SK-N-SH (cell line): ENCODE results near the gene ESYT1. TPM values are rescaled to one million over a fixed set of nuclear protein-coding genes. Genes with fewer than 3 reads are reported as not detected.

Experiments
- CTCF ChIA-PET: fragments of 300-600, 350-600 bp; formaldehyde crosslinking; extraction: SDS; loops from one replicate; lab custom pipeline; 2021; lab: Yijun Ruan, JAX
- POLR2A ChIA-PET: fragments of 350-600 bp; sonication (Branson Sonifier 250); formaldehyde crosslinking; extraction: SDS; loops from one replicate; lab custom pipeline; 2020; ENCODE audit warnings: antibody characterized with exemption, inconsistent platforms; lab: Yijun Ruan, JAX
- DNase-seq: peaks from one replicate; pipeline ENCODE4 v3.0.0; 2012
- H2AFZ ChIP-seq: fragments of 200-600 bp; sonication (generic); 2 replicates; pipeline ENCODE4 v1.8.1; 2016; ENCODE audit warnings: antibody characterized with exemption, mild to moderate bottlenecking, low read depth
- H3F3A ChIP-seq: fragments of 200-600 bp; sonication (generic); replicated peaks from 2 replicates; pipeline ENCODE3; 2016; ENCODE audit warnings: antibody characterized with exemption, mild to moderate bottlenecking; ENCODE audit not compliant: insufficient read depth
- H3K27ac ChIP-seq, 2 experiments: fragments of 200-500 bp in 1 of 2; fragments of 200-600 bp in 1 of 2; sonication (Bioruptor generic) in 1 of 2; sonication (generic), shearing (Covaris generic) in 1 of 2; 2 replicates each; pipeline versions ENCODE4 v1.5.1 to v1.6.1; 2014 to 2016; ENCODE audit warnings: low read depth in 2 of 2, inconsistent platforms in 1 of 2, low read length in 1 of 2, mild to moderate bottlenecking in 1 of 2, mixed read lengths in 1 of 2
- H3K27me3 ChIP-seq: fragments of 200-600 bp; sonication (generic), shearing (Covaris generic); 2 replicates; pipeline ENCODE4 v1.6.1; 2016; ENCODE audit warnings: mixed run types; ENCODE audit not compliant: insufficient read depth
- H3K36me3 ChIP-seq, 2 experiments: fragments of 200-500 bp in 1 of 2; fragments of 200-600 bp in 1 of 2; sonication (Bioruptor generic) in 1 of 2; sonication (generic) in 1 of 2; replicated peaks in 1 of 2; 2 replicates each; pipeline versions ENCODE3 to v1.5.1; 2014 to 2016; ENCODE audit warnings: low read length in 1 of 2, mild to moderate bottlenecking in 1 of 2; ENCODE audit not compliant: insufficient read depth in 2 of 2, control insufficient read depth in 1 of 2
- H3K4me1 ChIP-seq, 2 experiments: fragments of 200-500 bp in 1 of 2; fragments of 200-600 bp in 1 of 2; sonication (Bioruptor generic) in 1 of 2; sonication (generic), shearing (Covaris generic) in 1 of 2; 2 replicates each; pipeline versions ENCODE4 v1.5.1 to v1.6.1; 2014 to 2016; ENCODE audit warnings: low read depth in 1 of 2, low read length in 1 of 2, mixed run types in 1 of 2; ENCODE audit not compliant: insufficient read depth in 2 of 2, control insufficient read depth in 1 of 2
- H3K4me2 ChIP-seq: fragments of 200-600 bp; sonication (generic), shearing (Covaris generic); 2 replicates; pipeline ENCODE4 v1.6.1; 2017; ENCODE audit warnings: mixed run types
- H3K4me3 ChIP-seq, 2 experiments: fragments of 200-500 bp in 1 of 2; fragments of 200-600 bp in 1 of 2; sonication (Bioruptor generic) in 1 of 2; sonication (generic), shearing (Covaris generic) in 1 of 2; 2 replicates each; pipeline versions ENCODE4 v1.5.1 to v1.8.1; 2014 to 2016; ENCODE audit warnings: low read depth in 2 of 2, inconsistent platforms in 1 of 2, low read length in 1 of 2, mild to moderate bottlenecking in 1 of 2, mixed read lengths in 1 of 2, moderate library complexity in 1 of 2
- H3K79me2 ChIP-seq: fragments of 200-600 bp; sonication (generic); 2 replicates; pipeline ENCODE4 v1.8.1; 2017; ENCODE audit warnings: mild to moderate bottlenecking; ENCODE audit not compliant: insufficient read depth
- H3K9ac ChIP-seq: fragments of 200-600 bp; sonication (generic); 2 replicates; pipeline ENCODE4 v1.6.1; 2017; ENCODE audit warnings: mixed run types
- H3K9me2 ChIP-seq: fragments of 200-600 bp; sonication (generic); 2 replicates; pipeline ENCODE4 v1.6.1; 2017; ENCODE audit warnings: mixed run types
- H3K9me3 ChIP-seq: fragments of 200-600 bp; sonication (generic); 2 replicates; pipeline ENCODE4 v1.6.1; 2017; ENCODE audit warnings: mixed run types, mild to moderate bottlenecking, moderate library complexity
- H4K20me1 ChIP-seq: fragments of 200-600 bp; sonication (generic); 2 replicates; pipeline ENCODE4 v1.6.1; 2017; ENCODE audit warnings: mild to moderate bottlenecking, mixed run types; ENCODE audit not compliant: insufficient read depth
- CHD2 ChIP-seq: fragments of 150-350 bp; IDR thresholded peaks from 2 replicates; pipeline ENCODE4 v1.6.1; 2018; ENCODE audit warnings: low read length; ENCODE audit not compliant: partially characterized antibody
- ELF1 ChIP-seq: IDR thresholded peaks from 2 replicates; pipeline ENCODE4 v1.4.0; 2012
- EP300 ChIP-seq, 2 experiments: IDR thresholded peaks; 2 replicates each; pipeline versions ENCODE4 v1.4.0 to v1.6.1; 2012; ENCODE audit warnings: borderline replicate concordance in 1 of 2, low read depth in 1 of 2, low read length in 1 of 2
- EZH2phosphoT487 ChIP-seq: fragments of 200-600 bp; sonication (generic); IDR thresholded peaks from 2 replicates; pipeline ENCODE4 v1.6.1; 2017; ENCODE audit warnings: low read depth, mixed run types, mild to moderate bottlenecking, antibody characterized with exemption, moderate library complexity, borderline replicate concordance
- FOXM1 ChIP-seq: IDR thresholded peaks from 2 replicates; pipeline ENCODE4 v1.4.0; 2012; ENCODE audit warnings: low read depth, mild to moderate bottlenecking
- GATA2 ChIP-seq: sonication (generic); formaldehyde crosslinking; IDR thresholded peaks from 2 replicates; pipeline ENCODE4 v1.5.0; 2020; ENCODE audit warnings: mild to moderate bottlenecking, missing genetic modification reagents
- MEF2A ChIP-seq: IDR thresholded peaks from 2 replicates; pipeline ENCODE4 v1.4.0; 2012; ENCODE audit warnings: low read depth, borderline replicate concordance
- RCOR1 ChIP-seq: fragments of 150-350 bp; IDR thresholded peaks from 2 replicates; pipeline ENCODE4 v1.6.1; 2017; ENCODE audit warnings: antibody characterized with exemption, low read length
- RFX5 ChIP-seq: IDR thresholded peaks from 2 replicates; pipeline ENCODE4 v1.6.1; 2012; ENCODE audit warnings: mild to moderate bottlenecking, improper control_type of control experiment, low read length
- RXRA ChIP-seq: IDR thresholded peaks from 2 replicates; pipeline ENCODE4 v1.4.0; 2012; ENCODE audit warnings: low read depth, mild to moderate bottlenecking, borderline replicate concordance
- TEAD4 ChIP-seq: IDR thresholded peaks from 2 replicates; pipeline ENCODE4 v1.4.0; 2012; ENCODE audit warnings: mild to moderate bottlenecking, borderline replicate concordance; ENCODE audit not compliant: insufficient read depth
- WGBS: methylation state at CpG from one replicate; pipeline ENCODE4 v1.1.6; 2017; ENCODE audit warnings: low lambda C conversion rate; 5-methylcytosine and 5-hydroxymethylcytosine counted together
- polyA plus RNA-seq, 3 experiments: library from polyadenylated mRNA; depleted of rRNA; stranded (reverse); fragments of >200 nt; gene quantifications; 2 replicates each; pipeline ENCODE4 v1.2.3, GENCODE V29; 2012
- TF ChIP-seq, protein P1 (sequence below): IDR thresholded peaks from 2 replicates; pipeline ENCODE4; 2012
- TF ChIP-seq, protein P2 (sequence below): fragments of 150-350 bp; IDR thresholded peaks from 2 replicates; pipeline ENCODE4 v1.6.1; 2016; ENCODE audit warnings: mild to moderate bottlenecking, low read depth, low read length
- TF ChIP-seq, protein P3 (sequence below): IDR thresholded peaks from 2 replicates; pipeline ENCODE4 v1.4.0; 2012; ENCODE audit warnings: low read depth, borderline replicate concordance
- TF ChIP-seq, protein P4 (sequence below): IDR thresholded peaks from 2 replicates; pipeline ENCODE4 v1.4.0; 2012; ENCODE audit warnings: low read depth
- TF ChIP-seq, protein P5 (sequence below): fragments of 200-600 bp; sonication (generic); IDR thresholded peaks from 2 replicates; pipeline ENCODE4 v1.6.1; 2017; ENCODE audit warnings: antibody characterized with exemption, mild to moderate bottlenecking, moderate library complexity

ESYT1 gene
- polyA plus RNA-seq, 1 of the 3 experiments (the other 2 are of a cell fraction): 132 TPM

DNA sequence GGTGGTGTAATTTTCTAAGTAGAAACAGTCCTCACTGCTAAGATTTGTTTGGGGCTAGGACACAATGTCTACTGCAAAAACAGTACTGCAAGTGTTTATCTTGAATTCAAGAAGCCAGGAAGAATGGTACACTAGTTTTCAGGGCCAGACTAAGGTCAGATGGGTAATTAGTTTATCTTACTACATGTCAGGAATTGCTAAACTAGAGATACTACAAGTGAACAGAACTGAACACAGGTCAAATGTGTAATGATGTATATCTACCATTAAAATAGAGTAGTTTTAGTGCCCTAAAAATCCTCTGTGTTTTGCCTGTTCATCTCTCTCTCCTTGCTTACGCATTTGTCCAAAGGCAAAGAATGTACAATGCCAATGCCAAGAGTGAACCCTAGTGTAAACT is 14.0 kb upstream of the ESYT1 start:
- no peaks in the 10 kb centered on the region for H3K9me2 ChIP-seq
- H3K36me3 ChIP-seq: peaks cover 40 to 44% of the 10 kb centered on the region in 2 experiments
- no peak for TF ChIP-seq EP300 (IDR thresholded peaks at IDR 0.05; ENCODE audit: borderline replicate concordance in 1 of 2, low read depth in 1 of 2, low read length in 1 of 2)
- TF ChIP-seq, protein P1, sequence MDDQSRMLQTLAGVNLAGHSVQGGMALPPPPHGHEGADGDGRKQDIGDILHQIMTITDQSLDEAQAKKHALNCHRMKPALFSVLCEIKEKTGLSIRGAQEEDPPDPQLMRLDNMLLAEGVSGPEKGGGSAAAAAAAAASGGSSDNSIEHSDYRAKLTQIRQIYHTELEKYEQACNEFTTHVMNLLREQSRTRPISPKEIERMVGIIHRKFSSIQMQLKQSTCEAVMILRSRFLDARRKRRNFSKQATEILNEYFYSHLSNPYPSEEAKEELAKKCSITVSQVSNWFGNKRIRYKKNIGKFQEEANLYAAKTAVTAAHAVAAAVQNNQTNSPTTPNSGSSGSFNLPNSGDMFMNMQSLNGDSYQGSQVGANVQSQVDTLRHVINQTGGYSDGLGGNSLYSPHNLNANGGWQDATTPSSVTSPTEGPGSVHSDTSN: no peak
- TF ChIP-seq, protein P2, sequence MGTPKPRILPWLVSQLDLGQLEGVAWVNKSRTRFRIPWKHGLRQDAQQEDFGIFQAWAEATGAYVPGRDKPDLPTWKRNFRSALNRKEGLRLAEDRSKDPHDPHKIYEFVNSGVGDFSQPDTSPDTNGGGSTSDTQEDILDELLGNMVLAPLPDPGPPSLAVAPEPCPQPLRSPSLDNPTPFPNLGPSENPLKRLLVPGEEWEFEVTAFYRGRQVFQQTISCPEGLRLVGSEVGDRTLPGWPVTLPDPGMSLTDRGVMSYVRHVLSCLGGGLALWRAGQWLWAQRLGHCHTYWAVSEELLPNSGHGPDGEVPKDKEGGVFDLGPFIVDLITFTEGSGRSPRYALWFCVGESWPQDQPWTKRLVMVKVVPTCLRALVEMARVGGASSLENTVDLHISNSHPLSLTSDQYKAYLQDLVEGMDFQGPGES: no peak
- no peak for TF ChIP-seq ELF1
- TF ChIP-seq MEF2A: no peak
- TF ChIP-seq EZH2phosphoT487: no peak
- no peaks in the 10 kb centered on the region for H3K9me3 ChIP-seq
- H3F3A ChIP-seq: peaks cover 51% of the 10 kb centered on the region
- no peak overlapping the region for H3K9ac ChIP-seq
- H3K79me2 ChIP-seq: peaks cover 21% of the 10 kb centered on the region
- H3K4me1 ChIP-seq: peaks cover 8 to 10% of the 10 kb centered on the region in 2 experiments; a peak in 3 of 4 replicates
- ChIA-PET POLR2A (interaction anchor here (0.7 kb wide), 1 partner anchor 56 kb away, joined by 3 read pairs; no protein-coding TSS in a partner anchor), CTCF (no interaction called here)
- no peak for DNase-seq
- H2AFZ ChIP-seq: no peak overlapping the region
- no peaks in the 10 kb centered on the region for H3K27me3 ChIP-seq
- H4K20me1 ChIP-seq: peaks cover 3% of the 10 kb centered on the region; the same call in 1 of the 2 replicates
- H3K4me3 ChIP-seq: no peak overlapping the region
- peak overlapping the region in 1 of 2 experiments; percentile 10; a peak in 1 of 4 replicates for H3K27ac ChIP-seq
- H3K4me2 ChIP-seq: no peak overlapping the region
- 97% methylated on average over 1 of the region's 1 CpG for WGBS

DNA sequence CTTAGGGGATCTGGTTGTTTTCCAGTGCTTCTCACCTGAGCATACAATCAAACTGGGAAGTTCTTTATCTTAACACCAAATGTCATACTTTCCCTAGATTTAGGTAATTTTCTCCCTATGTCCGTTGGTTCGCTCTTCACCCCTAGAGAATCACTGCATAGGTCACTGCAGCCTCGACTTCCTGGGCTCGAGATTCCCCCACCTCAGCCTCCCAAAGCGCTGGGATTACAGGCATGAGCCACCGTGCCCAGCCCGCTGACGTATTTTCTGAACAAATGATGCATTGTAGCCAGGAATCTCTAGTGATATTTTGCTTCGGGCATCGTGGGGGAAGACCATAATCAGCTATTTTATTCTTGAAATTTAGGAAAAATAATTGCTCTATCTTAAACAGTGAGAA is 12.7 kb upstream of the ESYT1 start:
- H3K79me2 ChIP-seq: peaks cover 33% of the 10 kb centered on the region
- peak overlapping the region; percentile 97 for H3K9ac ChIP-seq
- POLR2A ChIA-PET: interaction anchor here (1.1 to 2.5 kb wide), 2 partner anchors 8 to 11 kb away, joined by 3 to 33 read pairs; partner anchors contain the start of gene PA2G4
- peaks cover 18 to 20% of the 10 kb centered on the region in 2 experiments; a peak in 3 of 4 replicates for H3K4me1 ChIP-seq
- CTCF ChIA-PET: interaction anchor here (0.9 to 16.0 kb wide), 5 partner anchors 11 to 75 kb away, joined by 3 to 272 read pairs (median 4); partner anchors contain the start of genes ERBB3, PA2G4 and SMARCC2
- peak overlapping the region; percentile 89 to 94 for H3K4me3 ChIP-seq
- no peaks in the 10 kb centered on the region for H3K9me2 ChIP-seq
- H3K27ac ChIP-seq: peak overlapping the region; percentile 93 to 95
- H3K27me3 ChIP-seq: no peaks in the 10 kb centered on the region
- no peaks in the 10 kb centered on the region for H3K9me3 ChIP-seq
- peaks cover 3% of the 10 kb centered on the region; the same call in 1 of the 2 replicates for H4K20me1 ChIP-seq
- 32% methylated on average over 10 of the region's 10 CpGs for WGBS
- peak overlapping the region; percentile 93 for H3K4me2 ChIP-seq
- DNase-seq: no peak
- H3K36me3 ChIP-seq: peaks cover 34 to 40% of the 10 kb centered on the region in 2 experiments
- peak overlapping the region; percentile 96 for H2AFZ ChIP-seq
- H3F3A ChIP-seq: peaks cover 54% of the 10 kb centered on the region
- TF ChIP-seq, protein P3, sequence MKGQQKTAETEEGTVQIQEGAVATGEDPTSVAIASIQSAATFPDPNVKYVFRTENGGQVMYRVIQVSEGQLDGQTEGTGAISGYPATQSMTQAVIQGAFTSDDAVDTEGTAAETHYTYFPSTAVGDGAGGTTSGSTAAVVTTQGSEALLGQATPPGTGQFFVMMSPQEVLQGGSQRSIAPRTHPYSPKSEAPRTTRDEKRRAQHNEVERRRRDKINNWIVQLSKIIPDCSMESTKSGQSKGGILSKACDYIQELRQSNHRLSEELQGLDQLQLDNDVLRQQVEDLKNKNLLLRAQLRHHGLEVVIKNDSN: no peak
- no peak for TF ChIP-seq FOXM1
- TF ChIP-seq EP300 (IDR thresholded peaks at IDR 0.05; ENCODE audit: borderline replicate concordance in 1 of 2, low read depth in 1 of 2, low read length in 1 of 2): no peak
- no peak for TF ChIP-seq TEAD4
- TF ChIP-seq GATA2 (CRISPR knock-in tag): no peak
- TF ChIP-seq, protein P4, sequence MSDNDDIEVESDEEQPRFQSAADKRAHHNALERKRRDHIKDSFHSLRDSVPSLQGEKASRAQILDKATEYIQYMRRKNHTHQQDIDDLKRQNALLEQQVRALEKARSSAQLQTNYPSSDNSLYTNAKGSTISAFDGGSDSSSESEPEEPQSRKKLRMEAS: no peak
- no peak for TF ChIP-seq RXRA
- no peak for TF ChIP-seq CHD2
- TF ChIP-seq MEF2A: no peak
- TF ChIP-seq, protein P5, sequence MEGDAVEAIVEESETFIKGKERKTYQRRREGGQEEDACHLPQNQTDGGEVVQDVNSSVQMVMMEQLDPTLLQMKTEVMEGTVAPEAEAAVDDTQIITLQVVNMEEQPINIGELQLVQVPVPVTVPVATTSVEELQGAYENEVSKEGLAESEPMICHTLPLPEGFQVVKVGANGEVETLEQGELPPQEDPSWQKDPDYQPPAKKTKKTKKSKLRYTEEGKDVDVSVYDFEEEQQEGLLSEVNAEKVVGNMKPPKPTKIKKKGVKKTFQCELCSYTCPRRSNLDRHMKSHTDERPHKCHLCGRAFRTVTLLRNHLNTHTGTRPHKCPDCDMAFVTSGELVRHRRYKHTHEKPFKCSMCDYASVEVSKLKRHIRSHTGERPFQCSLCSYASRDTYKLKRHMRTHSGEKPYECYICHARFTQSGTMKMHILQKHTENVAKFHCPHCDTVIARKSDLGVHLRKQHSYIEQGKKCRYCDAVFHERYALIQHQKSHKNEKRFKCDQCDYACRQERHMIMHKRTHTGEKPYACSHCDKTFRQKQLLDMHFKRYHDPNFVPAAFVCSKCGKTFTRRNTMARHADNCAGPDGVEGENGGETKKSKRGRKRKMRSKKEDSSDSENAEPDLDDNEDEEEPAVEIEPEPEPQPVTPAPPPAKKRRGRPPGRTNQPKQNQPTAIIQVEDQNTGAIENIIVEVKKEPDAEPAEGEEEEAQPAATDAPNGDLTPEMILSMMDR: no peak
- TF ChIP-seq RFX5: no peak
- no peak for TF ChIP-seq RCOR1
- TF ChIP-seq, all 33 proteins: peak for 0
